ENCODE measurements around the gene PHLPP2.

DNA sequence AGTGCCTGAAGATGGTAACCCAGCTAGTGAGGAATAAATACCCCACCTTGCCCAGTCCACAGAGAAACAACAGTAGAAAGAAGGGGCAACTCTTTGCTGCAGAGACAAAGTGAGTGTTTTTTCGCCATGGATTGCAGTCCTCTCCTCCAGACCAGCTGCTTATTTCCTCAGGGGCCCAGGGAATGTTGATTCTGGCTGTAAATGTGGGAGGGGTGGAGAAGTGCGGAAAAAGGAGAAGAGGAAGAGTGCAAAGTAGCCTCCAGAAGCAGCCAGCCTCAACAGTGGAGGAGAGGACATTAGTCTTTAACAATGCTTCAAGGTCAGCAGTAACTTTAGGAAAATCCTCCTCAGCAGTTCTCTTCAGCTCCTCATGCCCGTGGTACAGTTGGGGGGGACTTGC is 8.1 kb upstream of the PHLPP2 start:
- TF ChIP-seq, protein P1, sequence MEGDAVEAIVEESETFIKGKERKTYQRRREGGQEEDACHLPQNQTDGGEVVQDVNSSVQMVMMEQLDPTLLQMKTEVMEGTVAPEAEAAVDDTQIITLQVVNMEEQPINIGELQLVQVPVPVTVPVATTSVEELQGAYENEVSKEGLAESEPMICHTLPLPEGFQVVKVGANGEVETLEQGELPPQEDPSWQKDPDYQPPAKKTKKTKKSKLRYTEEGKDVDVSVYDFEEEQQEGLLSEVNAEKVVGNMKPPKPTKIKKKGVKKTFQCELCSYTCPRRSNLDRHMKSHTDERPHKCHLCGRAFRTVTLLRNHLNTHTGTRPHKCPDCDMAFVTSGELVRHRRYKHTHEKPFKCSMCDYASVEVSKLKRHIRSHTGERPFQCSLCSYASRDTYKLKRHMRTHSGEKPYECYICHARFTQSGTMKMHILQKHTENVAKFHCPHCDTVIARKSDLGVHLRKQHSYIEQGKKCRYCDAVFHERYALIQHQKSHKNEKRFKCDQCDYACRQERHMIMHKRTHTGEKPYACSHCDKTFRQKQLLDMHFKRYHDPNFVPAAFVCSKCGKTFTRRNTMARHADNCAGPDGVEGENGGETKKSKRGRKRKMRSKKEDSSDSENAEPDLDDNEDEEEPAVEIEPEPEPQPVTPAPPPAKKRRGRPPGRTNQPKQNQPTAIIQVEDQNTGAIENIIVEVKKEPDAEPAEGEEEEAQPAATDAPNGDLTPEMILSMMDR (IDR thresholded peaks at IDR 0.05) = no peak
- TF ChIP-seq EP300 (IDR thresholded peaks at IDR 0.05) (no peak), POLR2AphosphoS5 (IDR thresholded peaks at IDR 0.05) (no peak), POLR2A (IDR thresholded peaks at IDR 0.05) (no peak)

All from gastroesophageal sphincter (tissue), 3 donors.